DND-41 (cell line): ENCODE data around the gene EXOC3L1.

Experiments
- CTCF ChIP-seq: IDR thresholded peaks from 2 replicates; pipeline ENCODE4 v1.5.1; 2012; ENCODE audit warnings: borderline replicate concordance, low read length, moderate library complexity, mild to moderate bottlenecking; ENCODE audit not compliant: poor library complexity, severe bottlenecking; ENCODE audit errors: extremely low read depth
- EZH2 ChIP-seq: IDR thresholded peaks from 3 replicates; pipeline ENCODE4 v1.6.1; 2012; ENCODE audit warnings: borderline replicate concordance, low read depth, mild to moderate bottlenecking, moderate library complexity, low read length, inconsistent platforms; ENCODE audit not compliant: severe bottlenecking

GRCh38 chr16:67199808-67200198, 9.9 kb upstream of the EXOC3L1 start:
- TF ChIP-seq CTCF (no peak), EZH2 (no peak)
